A673 (cell line): ENCODE measurements around the gene WDPCP.

ENCODE experiments used
- EZH2 ChIP-seq: fragments of 200-600 bp; sonication (generic); IDR thresholded peaks from 2 replicates; pipeline ENCODE4 v1.6.1; 2017; ENCODE audit warnings: borderline replicate concordance, low read depth, mild to moderate bottlenecking, mixed read lengths, antibody characterized with exemption, low read length; ENCODE audit not compliant: poor library complexity, severe bottlenecking
- TF ChIP-seq, protein P1 (sequence below): fragments of 300-800, 200-600 bp; sonication (generic); conservative IDR thresholded peaks from 2 replicates; pipeline ENCODE4 v1.5.1; 2017; ENCODE audit warnings: low read depth, mild to moderate bottlenecking, antibody characterized with exemption, low read length, moderate library complexity, mixed read lengths

- TF ChIP-seq, protein P1, sequence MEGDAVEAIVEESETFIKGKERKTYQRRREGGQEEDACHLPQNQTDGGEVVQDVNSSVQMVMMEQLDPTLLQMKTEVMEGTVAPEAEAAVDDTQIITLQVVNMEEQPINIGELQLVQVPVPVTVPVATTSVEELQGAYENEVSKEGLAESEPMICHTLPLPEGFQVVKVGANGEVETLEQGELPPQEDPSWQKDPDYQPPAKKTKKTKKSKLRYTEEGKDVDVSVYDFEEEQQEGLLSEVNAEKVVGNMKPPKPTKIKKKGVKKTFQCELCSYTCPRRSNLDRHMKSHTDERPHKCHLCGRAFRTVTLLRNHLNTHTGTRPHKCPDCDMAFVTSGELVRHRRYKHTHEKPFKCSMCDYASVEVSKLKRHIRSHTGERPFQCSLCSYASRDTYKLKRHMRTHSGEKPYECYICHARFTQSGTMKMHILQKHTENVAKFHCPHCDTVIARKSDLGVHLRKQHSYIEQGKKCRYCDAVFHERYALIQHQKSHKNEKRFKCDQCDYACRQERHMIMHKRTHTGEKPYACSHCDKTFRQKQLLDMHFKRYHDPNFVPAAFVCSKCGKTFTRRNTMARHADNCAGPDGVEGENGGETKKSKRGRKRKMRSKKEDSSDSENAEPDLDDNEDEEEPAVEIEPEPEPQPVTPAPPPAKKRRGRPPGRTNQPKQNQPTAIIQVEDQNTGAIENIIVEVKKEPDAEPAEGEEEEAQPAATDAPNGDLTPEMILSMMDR: no peak
- TF ChIP-seq EZH2: no peak
Observed at GRCh38 chr2:63555299-63555698, 33.0 kb downstream of the WDPCP start.
